NCI-H526 (cell line): Measurements from ENCODE around the gene ATL3.
A peak's percentile ranks its signal among the peaks of the same experiment; 100 is the strongest.
"Not testable (repeated sequence)": the region's sequence is repeated elsewhere in the genome, so short reads cannot be mapped to it uniquely, and the experiment has no call there.

ENCODE experiments used
- DNase-seq, 2 experiments: peaks; one replicate each; lab custom pipeline; 2025; lab: John Stamatoyannopoulos, UW

The ATL3 gene

GRCh38 chr11:63671322-63672155, at the start of gene ATL3:
ATL3 (minus strand) TSS chr11:63671376; CDS start chr11:63671335, 41 bp downstream.
- DNase-seq = peak; percentile 95 to 99

- DNase-seq = no peak
Observed at GRCh38 chr11:63720611-63721010, 49.4 kb upstream of the ATL3 start.

GRCh38 chr11:63719987-63720386, 48.8 kb upstream of the ATL3 start:
- no peak for DNase-seq

- no peak for DNase-seq
Observed at GRCh38 chr11:63719001-63719400, 47.8 kb upstream of the ATL3 start.

GRCh38 chr11:63716046-63716445, 44.9 kb upstream of the ATL3 start:
- DNase-seq = no peak

GRCh38 chr11:63713766-63714165, 42.6 kb upstream of the ATL3 start:
- no peak for DNase-seq

GRCh38 chr11:63711838-63712237, 40.7 kb upstream of the ATL3 start:
- DNase-seq = no peak

GRCh38 chr11:63710476-63711217, 39.5 kb upstream of the ATL3 start:
- no peak for DNase-seq

- no peak for DNase-seq
Observed at GRCh38 chr11:63709336-63709884, 38.2 kb upstream of the ATL3 start.

- DNase-seq = no peak
Observed at GRCh38 chr11:63708764-63709163, 37.6 kb upstream of the ATL3 start.

- no peak for DNase-seq
Observed at GRCh38 chr11:63705526-63705925, 34.4 kb upstream of the ATL3 start.

- peak; percentile 92 for DNase-seq
Observed at GRCh38 chr11:63699896-63700295, 28.7 kb upstream of the ATL3 start.

- DNase-seq = peak; percentile 40 to 44
Observed at GRCh38 chr11:63698976-63699733, 28.0 kb upstream of the ATL3 start.

- DNase-seq = no peak
Observed at GRCh38 chr11:63694596-63694995, 23.4 kb upstream of the ATL3 start.

GRCh38 chr11:63687845-63688244, 16.7 kb upstream of the ATL3 start:
- DNase-seq = no peak

GRCh38 chr11:63686926-63687325, 15.8 kb upstream of the ATL3 start:
- DNase-seq = no peak

- not testable (repeated sequence) for DNase-seq
Observed at GRCh38 chr11:63685158-63685721, 14.1 kb upstream of the ATL3 start.

GRCh38 chr11:63683133-63683991, 12.2 kb upstream of the ATL3 start:
- DNase-seq = no peak

GRCh38 chr11:63682066-63683021, 11.2 kb upstream of the ATL3 start:
- DNase-seq = peak; percentile 61 to 74
